ENCODE measurements around the gene FAM222A. TPM values are rescaled to one million over a fixed set of nuclear protein-coding genes. Genes with fewer than 3 reads are reported as not detected.

FAM222A gene
- total RNA-seq, 1 experiment from 2014 or later, result 2.8 TPM

DNA sequence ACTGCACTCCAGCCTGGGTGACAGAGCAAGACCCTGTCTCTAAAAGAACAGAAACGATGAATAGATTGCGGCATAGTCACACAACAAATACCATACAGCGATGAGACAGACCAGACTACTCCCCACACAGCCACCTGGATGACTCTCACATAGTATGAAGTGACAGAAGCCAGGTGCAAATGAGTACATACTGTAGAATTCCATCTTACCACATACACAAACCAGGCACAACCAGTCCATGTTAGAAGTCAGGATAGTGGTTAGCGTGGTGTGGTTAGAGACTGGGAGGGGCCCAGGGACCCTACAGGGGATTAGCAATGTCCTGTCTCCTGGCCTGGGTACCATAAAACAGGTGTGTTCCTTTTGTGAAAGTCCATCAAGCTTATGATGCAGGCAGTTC, 53.8 kb downstream of the FAM222A start:
- no peak overlapping the region for H2BK12ac ChIP-seq (ENCODE audit: insufficient read length, low read depth, low read length)
- H3K4me3 Mint-ChIP-seq, result no peak overlapping the region
- no peaks in the 10 kb centered on the region for H3K9me3 ChIP-seq (ENCODE audit: control insufficient read depth, low read depth, low read length)
- H3K27ac Mint-ChIP-seq, result peak overlapping the region in 1 of 3 experiments; percentile 45; a peak in 1 of 7 replicates
- no peaks in the 10 kb centered on the region; the same call in 1 of the 2 replicates for H3K27me3 Mint-ChIP-seq (ENCODE audit: low read depth)
- H4K91ac ChIP-seq (ENCODE audit: insufficient read length, low read depth, low read length), result no peak overlapping the region
- no peak overlapping the region for H3T11ph ChIP-seq (ENCODE audit: low read length)
- H3K79me2 ChIP-seq (ENCODE audit: insufficient read depth, low read length), result no peaks in the 10 kb centered on the region
- no peak for TF ChIP-seq CTCF (conservative IDR thresholded peaks at IDR 0.05)
- no peak overlapping the region for H3K9ac ChIP-seq (ENCODE audit: extremely low read depth, insufficient read length, low read length)
- no peak overlapping the region for H3K4ac ChIP-seq (ENCODE audit: low read depth, low read length)
- H2BK20ac ChIP-seq (ENCODE audit: low read depth, low read length, poor library complexity, severe bottlenecking), result no peak overlapping the region
- H3K18ac ChIP-seq (ENCODE audit: insufficient read length, low read depth, low read length), result no peak overlapping the region
- H3K9me3 Mint-ChIP-seq, result no peaks in the 10 kb centered on the region
- DNase-seq, result no peak
- H2BK15ac ChIP-seq (ENCODE audit: low read depth, low read length), result no peak overlapping the region
- no peak overlapping the region for H4K5ac ChIP-seq (ENCODE audit: insufficient read length, low read depth, low read length)
- no peak overlapping the region for H3K4me2 ChIP-seq (ENCODE audit: insufficient read depth, insufficient read length, low read length)
- no CpG with 5 or more reads among the region's 4 CpGs for WGBS (ENCODE audit: extremely low coverage, insufficient read length, low lambda C conversion rate)
- no peak overlapping the region for H2BK120ac ChIP-seq (ENCODE audit: low read depth, low read length, poor library complexity, severe bottlenecking)
- no peak overlapping the region for H3K23ac ChIP-seq (ENCODE audit: insufficient read length, low read depth, low read length)
- no peaks in the 10 kb centered on the region for H3K36me3 Mint-ChIP-seq (ENCODE audit: insufficient read depth in 1 of 3, low read depth in 3 of 3)
- no peak overlapping the region for H2BK5ac ChIP-seq (ENCODE audit: insufficient read length, low read length)
- H3K4me1 ChIP-seq (ENCODE audit: insufficient read depth, low read length), result no peaks in the 10 kb centered on the region
- H3K14ac ChIP-seq (ENCODE audit: insufficient read depth, low read length), result no peak overlapping the region
- H3K4me1 Mint-ChIP-seq, result peaks cover 13 to 15% of the 10 kb centered on the region in 2 experiments
- no peak overlapping the region for H2AFZ ChIP-seq (ENCODE audit: low read length)
- no peaks in the 10 kb centered on the region for H3K79me1 ChIP-seq (ENCODE audit: insufficient read depth, low read depth, low read length, poor library complexity, severe bottlenecking)
- no peak overlapping the region for H4K8ac ChIP-seq (replicated peaks; ENCODE audit: insufficient read length, low read depth, low read length)
- H4K20me1 ChIP-seq (ENCODE audit: control insufficient read depth, insufficient read depth, insufficient read length), result no peaks in the 10 kb centered on the region
- no peak overlapping the region for H3K27ac ChIP-seq (ENCODE audit: insufficient read length, low read depth, low read length)
- H3K56ac ChIP-seq (ENCODE audit: insufficient read length, low read depth, low read length), result no peak overlapping the region
- H3K27me3 ChIP-seq (ENCODE audit: insufficient read depth, low read length), result no peaks in the 10 kb centered on the region
- no peak overlapping the region for H2AK5ac ChIP-seq (ENCODE audit: insufficient read length, low read length)
- H3K23me2 ChIP-seq (ENCODE audit: insufficient read length, low read depth, low read length, poor library complexity, severe bottlenecking), result no peaks in the 10 kb centered on the region

Data from H9 (cell line).